Naive thymus-derived CD8-positive, alpha-beta T cell (primary cell): Measurements from ENCODE around the gene FSHR. TPM values are rescaled to one million over a fixed set of nuclear protein-coding genes. Genes with fewer than 3 reads are reported as not detected.

Source experiments
- ATAC-seq, 2 donors: fragments of 150-1000 bp; cut with Tn5 transposase in 1 of 2; sonication (Bioruptor Pico), chemical (Tn5 transposase) in 1 of 2; 1 replicate in 1 of 2; 2 replicates in 1 of 2; pipeline ENCODE4 v1.10.0; 2021; ENCODE audit warnings: mild to moderate bottlenecking in 2 of 2, moderate library complexity in 2 of 2
- POLR2A ChIA-PET: fragments of 350-600 bp; sonication (Branson Sonifier 250); formaldehyde crosslinking; loops from one replicate; lab custom pipeline; 2021; ENCODE audit warnings: antibody characterized with exemption; lab: Charles Lee
- DNase-seq, 10 donors: peaks; one replicate each; pipeline versions ENCODE4 v3.0.0 to v3.0.0-alpha.2; 2020 to 2022
- H3K27ac Mint-ChIP-seq, 10 donors: one replicate each; pipeline ENCODE4 v1.8.0; 2020 to 2022; ENCODE audit warnings: mild to moderate bottlenecking in 10 of 10, mixed read lengths in 10 of 10, moderate library complexity in 4 of 10, inconsistent platforms in 1 of 10
- H3K27me3 Mint-ChIP-seq, 5 donors: one replicate each; pipeline ENCODE4 v1.8.0; 2021 to 2022; ENCODE audit warnings: mixed read lengths in 5 of 5
- H3K36me3 Mint-ChIP-seq, 3 donors: one replicate each; pipeline ENCODE4 v1.8.0; 2020 to 2022; ENCODE audit warnings: mixed read lengths in 3 of 3, mild to moderate bottlenecking in 2 of 3, inconsistent platforms in 1 of 3
- H3K4me1 Mint-ChIP-seq, 4 donors: one replicate each; pipeline ENCODE4 v1.8.0; 2021 to 2022; ENCODE audit warnings: mixed read lengths in 4 of 4
- H3K4me3 Mint-ChIP-seq, 10 donors: one replicate each; pipeline ENCODE4 v1.8.0; 2020 to 2022; ENCODE audit warnings: mild to moderate bottlenecking in 10 of 10, mixed read lengths in 10 of 10, moderate library complexity in 6 of 10, inconsistent platforms in 1 of 10
- H3K9me3 Mint-ChIP-seq, 9 donors: one replicate each; pipeline ENCODE4 v1.8.0; 2020 to 2022; ENCODE audit warnings: mixed read lengths in 9 of 9, mild to moderate bottlenecking in 3 of 9, inconsistent platforms in 1 of 9, moderate library complexity in 1 of 9
- polyA plus RNA-seq, 3 donors: library from polyadenylated mRNA; unstranded; fragments of 300-500 nt; fragmentation: Illumina TruSeq; gene quantifications; one replicate each; pipeline ENCODE4 v1.2.3, GENCODE V29; 2021
- total RNA-seq, 8 experiments: library from RNA in 2 of 8; stranded (reverse) in 2 of 8; gene quantifications; one replicate each; pipeline ENCODE4 v1.2.3 and lab custom pipeline; 2021 to 2026

The FSHR gene
- total and polyA plus RNA-seq, 5 experiments from 2014 or later, result not detected

DNA sequence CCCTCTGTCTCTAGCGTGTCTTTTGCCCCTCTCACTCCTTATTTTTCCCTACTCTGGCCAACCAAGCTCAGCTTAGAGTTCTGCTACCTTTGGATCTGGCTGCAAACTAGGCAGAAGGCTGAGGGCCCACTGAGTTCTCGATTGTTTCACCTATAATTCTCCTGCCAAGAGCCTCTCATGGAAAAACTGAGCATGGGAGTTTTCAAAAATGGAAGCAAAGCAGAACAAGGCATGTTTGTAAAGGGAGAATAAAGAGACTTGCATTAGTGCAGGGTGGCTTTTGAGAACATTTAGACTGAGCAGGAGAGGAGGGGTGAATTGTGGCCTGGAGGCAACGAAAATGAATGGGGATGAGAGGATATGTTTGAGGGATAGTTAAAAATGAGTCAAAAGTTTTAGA, 45.9 kb downstream of the FSHR start:
- H3K4me3 Mint-ChIP-seq, result no peak overlapping the region
- H3K27ac Mint-ChIP-seq, result no peak overlapping the region
- ATAC-seq, result no peak
- POLR2A ChIA-PET, result no interaction called here
- DNase-seq, result no peak
- no peaks in the 10 kb centered on the region for H3K36me3 Mint-ChIP-seq
- H3K9me3 Mint-ChIP-seq, result peaks cover 0 to 9% (median 2%) of the 10 kb centered on the region in 9 donors
- peaks cover 0 to 14% (median 3%) of the 10 kb centered on the region in 5 donors for H3K27me3 Mint-ChIP-seq
- H3K4me1 Mint-ChIP-seq, result no peaks in the 10 kb centered on the region

DNA sequence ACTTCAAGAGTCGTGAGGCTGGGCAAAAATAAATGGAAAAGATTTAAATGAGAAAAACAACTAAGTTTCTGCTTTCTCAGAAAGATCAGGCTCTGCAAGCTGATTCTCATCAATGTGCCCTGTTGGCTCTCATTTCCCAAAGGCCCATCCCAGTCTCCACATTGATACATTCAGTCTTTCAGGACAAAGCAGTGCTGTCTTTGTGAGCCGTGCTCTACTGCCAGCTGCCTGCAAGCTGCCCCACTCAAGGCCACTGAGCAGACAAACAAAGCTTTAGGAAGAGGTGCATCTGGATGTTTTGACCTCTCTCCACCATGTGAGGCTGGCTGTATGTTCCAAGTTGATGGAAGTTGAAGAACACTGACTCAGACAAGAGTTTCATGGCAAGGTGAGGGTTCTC, 48.8 kb downstream of the FSHR start:
- Mint-ChIP-seq H3K36me3 (no peaks in the 10 kb centered on the region), H3K27me3 (peaks cover 0 to 14% (median 3%) of the 10 kb centered on the region in 5 donors), H3K27ac (no peak overlapping the region), H3K4me3 (no peak overlapping the region), H3K9me3 (peaks cover 0 to 19% (median 3%) of the 10 kb centered on the region in 9 donors), H3K4me1 (no peaks in the 10 kb centered on the region)
- DNase-seq (no peak), ATAC-seq (no peak)
- POLR2A ChIA-PET, result no interaction called here

GRCh38 chr2:49102146-49102545, 52.2 kb downstream of the FSHR start:
- H3K27me3 Mint-ChIP-seq, result no peaks in the 10 kb centered on the region
- H3K36me3 Mint-ChIP-seq, result no peaks in the 10 kb centered on the region
- no peak overlapping the region for H3K27ac Mint-ChIP-seq
- ATAC-seq (no peak), DNase-seq (no peak)
- POLR2A ChIA-PET, result no interaction called here
- no peaks in the 10 kb centered on the region for H3K4me1 Mint-ChIP-seq
- H3K9me3 Mint-ChIP-seq, result peaks cover 0 to 19% (median 1%) of the 10 kb centered on the region in 9 donors
- no peak overlapping the region for H3K4me3 Mint-ChIP-seq

- no peak overlapping the region for H3K4me3 Mint-ChIP-seq
- no peaks in the 10 kb centered on the region for H3K36me3 Mint-ChIP-seq
- H3K9me3 Mint-ChIP-seq, result peaks cover 0 to 23% (median 9%) of the 10 kb centered on the region in 9 donors
- DNase-seq (no peak), ATAC-seq (no peak)
- H3K27me3 Mint-ChIP-seq, result no peaks in the 10 kb centered on the region
- no peak overlapping the region for H3K27ac Mint-ChIP-seq
- no peaks in the 10 kb centered on the region for H3K4me1 Mint-ChIP-seq
- POLR2A ChIA-PET, result no interaction called here
Observed at GRCh38 chr2:49080681-49081080, 73.6 kb downstream of the FSHR start.

DNA sequence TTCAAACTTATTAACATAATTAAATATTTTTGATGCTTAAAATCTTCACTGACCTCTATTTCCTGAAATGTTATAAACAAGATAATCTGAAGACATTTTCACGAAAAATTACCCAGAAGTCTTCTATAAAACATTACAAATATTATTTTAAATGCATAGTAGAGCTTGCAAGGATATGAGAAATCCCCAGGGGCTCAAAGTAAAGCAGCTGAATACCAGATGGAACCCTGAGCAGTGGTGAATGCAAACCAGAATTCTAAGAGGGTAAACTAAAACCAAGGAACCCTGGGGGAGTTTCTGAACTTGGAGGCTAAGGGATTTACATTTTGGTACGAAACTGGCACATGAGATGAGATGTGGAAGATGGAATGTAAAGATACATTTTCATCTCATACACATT, 83.6 kb downstream of the FSHR start:
- Mint-ChIP-seq H3K9me3 (peaks cover 0 to 27% (median 5%) of the 10 kb centered on the region in 9 donors), H3K27ac (no peak overlapping the region), H3K4me1 (no peaks in the 10 kb centered on the region), H3K27me3 (peaks cover 0 to 4% (median 0%) of the 10 kb centered on the region in 5 donors), H3K36me3 (no peaks in the 10 kb centered on the region), H3K4me3 (no peak overlapping the region)
- POLR2A ChIA-PET, result no interaction called here
- ATAC-seq, result no peak
- DNase-seq, result no peak

GRCh38 chr2:49069829-49070228, 84.5 kb downstream of the FSHR start:
- H3K4me3 Mint-ChIP-seq, result no peak overlapping the region
- ATAC-seq, result no peak
- H3K9me3 Mint-ChIP-seq, result peaks cover 0 to 27% (median 5%) of the 10 kb centered on the region in 9 donors
- DNase-seq, result no peak
- POLR2A ChIA-PET, result no interaction called here
- H3K27ac Mint-ChIP-seq, result no peak overlapping the region
- no peaks in the 10 kb centered on the region for H3K4me1 Mint-ChIP-seq
- H3K27me3 Mint-ChIP-seq, result peaks cover 0 to 4% (median 0%) of the 10 kb centered on the region in 5 donors
- no peaks in the 10 kb centered on the region for H3K36me3 Mint-ChIP-seq

- no peak for DNase-seq
- ATAC-seq, result no peak
- H3K36me3 Mint-ChIP-seq, result no peaks in the 10 kb centered on the region
- H3K27ac Mint-ChIP-seq, result no peak overlapping the region
- POLR2A ChIA-PET, result no interaction called here
- H3K4me1 Mint-ChIP-seq, result no peaks in the 10 kb centered on the region
- H3K9me3 Mint-ChIP-seq, result peaks cover 0 to 17% (median 1%) of the 10 kb centered on the region in 9 donors
- peaks cover 0 to 4% (median 0%) of the 10 kb centered on the region in 5 donors for H3K27me3 Mint-ChIP-seq
- no peak overlapping the region for H3K4me3 Mint-ChIP-seq
Observed at GRCh38 chr2:49068613-49069012, 85.7 kb downstream of the FSHR start.

GRCh38 chr2:49067971-49068370, 86.3 kb downstream of the FSHR start:
- Mint-ChIP-seq H3K4me1 (no peaks in the 10 kb centered on the region), H3K4me3 (no peak overlapping the region), H3K27ac (no peak overlapping the region), H3K36me3 (no peaks in the 10 kb centered on the region), H3K9me3 (peaks cover 0 to 15% (median 0%) of the 10 kb centered on the region in 9 donors), H3K27me3 (peaks cover 0 to 4% (median 0%) of the 10 kb centered on the region in 5 donors)
- DNase-seq, result no peak
- ATAC-seq, result no peak
- POLR2A ChIA-PET, result no interaction called here

- DNase-seq, result no peak
- POLR2A ChIA-PET, result no interaction called here
- no peak overlapping the region for H3K4me3 Mint-ChIP-seq
Observed at GRCh38 chr2:49053156-49053555, 101.2 kb downstream of the FSHR start.

DNA sequence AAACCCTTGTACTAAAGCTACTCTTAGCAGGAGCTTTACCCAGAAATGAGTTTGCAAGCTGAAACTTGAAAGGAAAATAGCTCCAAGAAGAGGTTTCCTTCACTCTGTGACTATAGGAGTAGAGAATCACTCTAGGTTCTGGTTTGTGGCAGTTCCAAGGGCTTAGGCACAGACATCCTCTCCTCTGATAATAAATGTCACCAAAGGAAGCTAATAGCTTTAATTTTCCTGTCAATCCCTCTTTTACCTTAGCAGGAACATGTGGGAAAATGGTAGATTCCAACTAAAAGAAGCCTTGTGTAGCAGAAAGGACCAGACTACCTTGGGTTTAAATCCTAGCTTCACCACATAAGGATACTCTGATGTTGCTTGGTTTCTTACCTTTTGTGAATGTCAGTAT, 104.0 kb downstream of the FSHR start:
- H3K9me3 Mint-ChIP-seq, result peaks cover 2 to 31% (median 6%) of the 10 kb centered on the region in 9 donors
- DNase-seq, result no peak
- no peaks in the 10 kb centered on the region for H3K36me3 Mint-ChIP-seq
- peaks cover 0 to 4% (median 2%) of the 10 kb centered on the region in 5 donors for H3K27me3 Mint-ChIP-seq
- POLR2A ChIA-PET, result no interaction called here
- H3K27ac Mint-ChIP-seq, result no peak overlapping the region
- H3K4me3 Mint-ChIP-seq, result no peak overlapping the region
- ATAC-seq, result no peak
- no peaks in the 10 kb centered on the region for H3K4me1 Mint-ChIP-seq

More at GRCh38 chr2:49053156-49053555, 101.2 kb downstream of the FSHR start:
- Mint-ChIP-seq H3K27me3 (peaks cover 0 to 4% (median 2%) of the 10 kb centered on the region in 5 donors), H3K4me1 (no peaks in the 10 kb centered on the region), H3K9me3 (peaks cover 6 to 60% (median 17%) of the 10 kb centered on the region in 9 donors), H3K27ac (no peak overlapping the region), H3K36me3 (peaks cover 0 to 10% (median 0%) of the 10 kb centered on the region in 3 donors)
- ATAC-seq, result no peak

- DNase-seq, result no peak
- POLR2A ChIA-PET, result no interaction called here
- no peak for ATAC-seq
- Mint-ChIP-seq H3K27ac (no peak overlapping the region), H3K27me3 (peaks cover 0 to 4% (median 2%) of the 10 kb centered on the region in 5 donors), H3K4me1 (no peaks in the 10 kb centered on the region), H3K36me3 (no peaks in the 10 kb centered on the region), H3K9me3 (peaks cover 0 to 20% (median 4%) of the 10 kb centered on the region in 9 donors), H3K4me3 (no peak overlapping the region)
Observed at GRCh38 chr2:49049161-49049560, 105.2 kb downstream of the FSHR start.

GRCh38 chr2:49045083-49045482, 109.2 kb downstream of the FSHR start:
- DNase-seq (no peak), ATAC-seq (no peak)
- H3K9me3 Mint-ChIP-seq, result peaks cover 0 to 8% (median 0%) of the 10 kb centered on the region in 9 donors
- POLR2A ChIA-PET, result no interaction called here
- peaks cover 0 to 1% (median 0%) of the 10 kb centered on the region in 5 donors for H3K27me3 Mint-ChIP-seq
- no peaks in the 10 kb centered on the region for H3K4me1 Mint-ChIP-seq
- H3K27ac Mint-ChIP-seq, result no peak overlapping the region
- no peaks in the 10 kb centered on the region for H3K36me3 Mint-ChIP-seq
- H3K4me3 Mint-ChIP-seq, result no peak overlapping the region

DNA sequence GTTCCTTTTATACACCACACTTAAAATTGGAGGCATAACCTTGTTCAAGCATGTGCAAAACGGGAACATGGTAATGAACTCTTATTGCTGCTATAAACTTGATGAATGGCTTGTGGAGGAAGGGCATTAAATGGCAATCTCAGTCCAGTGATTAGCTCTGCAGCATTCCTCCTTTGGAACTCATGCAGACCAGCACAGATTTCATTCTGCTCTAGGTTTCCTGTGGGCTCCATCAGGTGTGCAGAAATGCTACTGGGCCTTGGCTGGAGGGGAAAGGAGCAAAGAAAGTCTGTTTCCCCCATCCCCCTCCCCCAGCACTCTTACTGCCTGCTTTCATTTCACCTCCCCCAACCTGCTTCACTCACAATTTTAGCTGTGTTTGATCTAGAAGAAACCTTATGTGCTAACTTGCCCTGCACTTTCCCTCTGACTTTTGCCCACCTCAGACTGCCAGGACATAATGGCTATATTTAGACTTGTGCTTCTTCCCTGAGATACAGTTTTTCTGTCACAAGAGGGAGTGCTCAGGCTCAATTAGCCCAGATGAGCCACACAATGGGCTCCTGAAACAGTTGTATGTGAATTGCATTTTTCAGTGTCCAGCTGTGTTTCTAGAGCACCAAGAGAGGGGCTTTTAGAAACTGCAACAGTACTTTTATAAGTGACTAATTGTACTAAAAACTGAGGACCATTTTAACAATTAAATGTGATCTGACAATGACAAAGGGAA, 109.8 kb downstream of the FSHR start:
- POLR2A ChIA-PET, result no interaction called here
- Mint-ChIP-seq H3K27me3 (peaks cover 0 to 1% (median 0%) of the 10 kb centered on the region in 5 donors), H3K4me1 (no peaks in the 10 kb centered on the region), H3K4me3 (no peak overlapping the region), H3K36me3 (no peaks in the 10 kb centered on the region), H3K9me3 (peaks cover 0 to 10% (median 0%) of the 10 kb centered on the region in 9 donors), H3K27ac (no peak overlapping the region)
- ATAC-seq, result no peak
- DNase-seq, result no peak
